GM19025 (cell line): ENCODE results near the gene FGD4.
A peak's percentile ranks its signal among the peaks of the same experiment; 100 is the strongest.

Experiments
- ATAC-seq: cut with Tn5 transposase; IDR thresholded peaks from one replicate; pipeline ENCODE4 v1.9.1; 2021; ENCODE audit warnings: mild to moderate bottlenecking, low read depth, moderate library complexity; ENCODE audit not compliant: unreplicated experiment

Gene FGD4

DNA sequence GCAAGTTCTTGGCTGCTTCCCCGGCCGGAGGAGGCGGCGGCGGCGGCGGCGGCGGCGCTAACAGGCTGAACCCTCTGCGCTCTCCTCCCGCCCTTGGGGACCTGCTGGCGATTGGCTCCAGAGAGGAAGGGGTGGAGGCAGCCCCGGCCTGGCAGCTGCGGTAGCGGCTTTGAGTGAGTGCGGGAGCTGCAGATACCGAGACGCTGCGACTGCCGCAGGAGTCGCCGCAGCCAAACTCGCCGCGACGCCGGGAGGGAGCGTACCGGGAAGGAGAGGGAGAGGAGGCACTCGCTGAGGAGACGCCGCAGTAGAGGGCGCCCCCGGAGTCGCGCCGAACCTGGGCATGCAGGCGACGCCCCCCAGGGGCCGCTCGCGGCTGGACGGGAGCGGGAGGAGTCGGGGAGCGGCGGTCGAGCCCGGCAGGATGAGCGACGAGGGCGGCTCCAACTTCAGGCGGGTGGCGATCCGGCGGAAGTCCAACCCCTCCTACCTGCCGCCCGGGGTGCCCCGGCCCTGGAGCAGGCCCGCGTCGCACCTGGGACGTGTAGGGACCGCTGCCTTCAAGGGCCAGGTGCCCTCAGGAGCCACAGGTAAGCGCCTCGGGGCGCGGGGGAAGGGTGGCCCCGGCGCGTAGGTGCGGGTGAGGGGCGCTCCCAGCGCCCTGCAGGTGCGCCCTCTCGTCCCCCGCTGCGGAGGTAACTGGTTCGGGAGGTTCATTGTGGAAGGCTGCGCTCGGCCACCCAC lies at the start of gene FGD4:
Gene FGD4 (plus strand): TSS at position 189 of the 744 bp plus-strand sequence.
- ATAC-seq = peak; percentile 85

GRCh38 chr12:32353540-32353939 lies 45.8 kb upstream of the FGD4 start:
- no peak for ATAC-seq

GRCh38 chr12:32357601-32358249 lies 41.6 kb upstream of the FGD4 start:
- no peak for ATAC-seq

DNA sequence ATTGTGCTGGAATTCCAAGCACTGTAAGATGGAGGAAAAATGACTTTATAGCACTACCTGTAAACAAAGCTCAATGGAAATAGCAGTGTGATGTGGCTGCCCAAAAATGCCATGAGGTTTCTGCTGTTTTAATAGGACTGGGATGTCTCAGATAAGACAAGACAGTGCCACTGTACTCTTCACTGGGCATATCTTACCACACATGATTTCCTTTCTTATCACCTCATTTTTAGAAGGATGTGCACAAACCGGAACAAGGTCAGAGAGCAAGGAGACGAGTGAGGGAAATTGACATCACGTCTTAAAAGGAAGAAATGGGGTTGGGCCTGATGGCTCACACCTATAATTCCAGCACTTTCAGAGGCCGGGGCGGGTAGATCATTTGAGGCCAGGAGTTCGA lies 38.4 kb upstream of the FGD4 start:
- no peak for ATAC-seq

DNA sequence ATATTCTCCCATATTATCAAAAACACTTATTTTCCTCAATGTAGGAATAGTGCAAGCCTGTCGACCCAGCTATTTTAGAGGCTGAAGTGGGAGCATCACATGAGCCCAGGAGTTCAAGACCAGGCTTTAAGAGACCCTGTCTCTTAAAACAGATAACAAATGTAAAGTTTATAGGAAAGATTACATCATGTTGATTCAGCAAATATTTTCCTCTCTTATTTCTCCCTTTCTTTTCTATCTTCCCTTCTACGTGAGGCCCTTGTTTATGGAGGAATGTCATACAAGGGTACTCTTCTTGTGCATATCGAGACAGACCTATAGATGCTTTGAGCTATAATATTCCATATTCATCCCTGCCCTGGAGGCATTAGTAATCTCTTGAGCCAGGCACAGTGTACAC lies 36.5 kb upstream of the FGD4 start:
- no peak for ATAC-seq

DNA sequence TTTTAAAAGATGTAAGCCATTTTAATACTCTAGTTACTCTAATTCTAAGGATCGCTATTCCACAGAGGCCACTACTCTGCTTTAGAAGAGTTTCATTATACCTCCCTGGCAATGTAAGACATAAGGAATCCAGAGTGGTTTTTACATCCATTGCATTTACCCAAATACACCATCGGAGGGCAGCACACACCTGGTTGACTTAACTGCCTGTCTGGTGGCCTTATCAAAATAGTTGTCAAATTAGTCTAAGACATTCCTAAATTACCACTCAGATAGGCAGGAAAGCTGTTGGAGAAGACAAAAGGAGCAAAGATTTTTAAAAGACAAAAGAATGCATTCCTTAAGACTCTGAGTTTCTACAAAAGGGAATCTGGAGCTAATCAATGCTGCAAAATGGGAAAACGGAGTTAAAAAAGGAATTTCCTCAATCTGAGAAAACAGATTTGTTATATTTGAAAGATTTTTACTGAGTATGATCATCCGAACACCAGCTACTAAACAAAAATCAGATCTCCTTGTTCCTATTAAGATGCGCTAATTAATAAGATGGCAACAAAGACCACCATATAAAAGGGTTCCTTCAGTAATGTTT lies 33.8 kb upstream of the FGD4 start:
- ATAC-seq = no peak

GRCh38 chr12:32366714-32367113 lies 32.6 kb upstream of the FGD4 start:
- no peak for ATAC-seq

DNA sequence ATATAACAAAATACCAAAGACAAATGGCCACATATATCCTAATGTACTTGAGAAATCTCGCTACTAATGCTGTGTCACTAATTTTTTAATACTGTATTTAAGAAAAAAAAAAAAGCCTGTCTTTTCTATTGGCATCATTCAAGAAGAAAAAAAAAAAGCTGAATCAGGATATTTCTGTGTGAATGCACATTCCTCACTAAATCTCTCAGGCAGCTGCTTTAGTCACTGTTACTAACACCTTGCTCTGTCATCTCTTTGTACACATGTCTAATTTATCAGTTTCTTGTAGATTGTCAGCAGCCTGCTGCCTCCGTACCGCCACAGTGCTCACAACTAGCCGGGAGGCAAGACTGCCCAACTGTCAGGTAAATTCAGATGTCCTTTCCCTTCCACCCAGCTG lies 32.0 kb upstream of the FGD4 start:
- ATAC-seq = no peak

- ATAC-seq = no peak
Measured at GRCh38 chr12:32369202-32369601, 30.2 kb upstream of the FGD4 start.

DNA sequence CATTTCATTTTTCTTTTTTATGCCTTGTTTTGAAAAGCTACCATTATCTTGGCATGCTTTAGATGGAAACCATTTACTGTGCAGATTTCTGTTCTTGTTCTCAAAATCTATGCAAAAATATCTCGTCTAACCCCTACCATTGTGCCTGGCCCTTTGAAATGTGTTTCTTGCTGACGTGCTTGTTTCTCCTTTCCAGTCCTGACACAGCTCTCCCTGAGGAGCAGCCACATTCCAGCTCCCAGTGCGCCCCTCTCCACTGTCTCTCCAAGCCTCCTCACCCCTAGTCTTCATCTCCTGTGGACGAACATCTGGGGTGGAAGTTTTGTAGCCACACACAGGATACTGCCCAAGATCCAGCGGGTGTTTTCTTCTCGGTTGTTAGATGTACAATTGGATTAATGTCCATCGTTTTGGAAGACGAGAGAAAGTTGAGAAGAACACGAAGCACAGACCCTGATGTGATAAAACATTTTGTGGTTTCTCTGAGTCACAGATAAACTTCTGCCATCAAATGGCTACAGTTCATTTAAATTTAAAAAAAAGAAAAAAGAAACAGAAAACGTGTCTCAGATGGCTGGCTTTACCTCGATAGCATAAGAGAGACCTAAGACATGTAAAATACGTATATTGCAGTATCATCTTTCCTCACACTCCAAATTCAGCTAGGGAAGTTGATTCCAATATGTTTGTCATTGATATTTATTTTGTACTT lies 21.9 kb upstream of the FGD4 start:
- no peak for ATAC-seq

GRCh38 chr12:32379213-32379612 lies 20.1 kb upstream of the FGD4 start:
- no peak for ATAC-seq

DNA sequence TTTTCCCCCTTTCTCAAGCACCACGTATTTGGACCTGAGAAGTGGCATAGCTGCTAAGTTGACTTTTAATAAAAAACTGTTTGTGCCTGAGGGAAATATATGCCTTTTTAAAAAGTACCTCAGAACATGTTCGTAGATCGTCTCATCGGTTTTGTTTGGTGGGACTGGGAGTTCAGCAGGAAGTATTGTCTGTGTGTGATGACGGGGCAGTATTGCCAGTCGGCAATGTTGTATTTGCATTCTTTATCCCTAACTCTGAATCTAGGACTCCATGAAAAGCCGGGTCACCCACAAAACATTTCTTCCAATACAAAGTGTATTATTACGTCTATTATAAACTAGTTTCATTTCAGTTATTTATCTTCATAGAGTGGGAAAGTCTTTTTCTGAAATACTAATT lies 19.7 kb upstream of the FGD4 start:
- ATAC-seq = no peak

GRCh38 chr12:32382226-32382625 lies 17.1 kb upstream of the FGD4 start:
- no peak for ATAC-seq

DNA sequence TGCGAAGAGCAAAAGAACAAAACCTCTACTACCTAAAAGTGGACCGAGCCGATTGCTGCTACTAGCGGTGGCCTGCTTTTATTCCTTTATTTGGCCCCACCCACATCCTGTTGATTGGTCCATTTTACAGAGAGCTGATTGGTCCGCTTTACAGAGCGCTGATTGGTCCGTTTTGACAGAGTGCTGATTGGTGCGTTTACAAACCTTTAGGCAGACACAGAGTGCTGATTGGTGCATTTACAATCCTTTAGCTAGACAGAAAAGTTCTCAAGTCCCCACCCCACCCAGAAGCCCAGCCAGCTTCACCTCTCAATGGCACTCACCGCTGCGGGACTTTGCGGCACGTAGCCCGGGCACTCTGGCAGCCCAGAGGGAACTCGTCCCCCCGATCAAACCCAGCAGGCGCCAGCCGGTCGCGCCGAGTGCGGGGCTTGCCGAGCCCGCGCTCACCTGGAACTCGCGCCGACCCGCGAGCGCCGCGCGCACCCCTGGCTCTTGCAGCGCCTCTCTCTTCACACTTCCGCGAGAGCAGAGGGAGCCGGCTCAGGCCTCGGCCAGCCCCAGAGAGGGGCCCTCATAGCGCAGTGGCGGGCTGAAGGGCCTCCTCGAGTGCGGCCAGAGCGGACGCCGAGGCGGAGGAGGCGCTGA lies 8.7 kb upstream of the FGD4 start:
- ATAC-seq = no peak

DNA sequence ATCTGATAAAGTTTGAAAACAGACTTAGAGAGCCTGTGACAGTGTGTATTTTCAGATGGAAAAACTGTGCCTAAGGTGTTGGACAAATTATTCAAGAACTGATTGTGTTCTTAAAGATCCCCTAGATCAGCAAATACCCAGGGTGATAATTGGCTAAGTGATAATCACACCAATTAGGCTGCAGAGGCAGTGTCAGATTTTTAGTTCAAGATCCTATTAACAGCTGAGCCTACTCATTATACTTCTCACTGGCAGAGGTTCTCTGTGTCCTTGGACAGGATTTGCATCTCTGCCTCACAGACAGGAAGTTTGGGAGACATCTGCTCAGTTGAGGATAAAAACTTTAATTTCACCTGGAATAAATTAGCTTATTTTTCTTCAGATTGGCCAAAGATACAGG lies 4.3 kb upstream of the FGD4 start:
- no peak for ATAC-seq

DNA sequence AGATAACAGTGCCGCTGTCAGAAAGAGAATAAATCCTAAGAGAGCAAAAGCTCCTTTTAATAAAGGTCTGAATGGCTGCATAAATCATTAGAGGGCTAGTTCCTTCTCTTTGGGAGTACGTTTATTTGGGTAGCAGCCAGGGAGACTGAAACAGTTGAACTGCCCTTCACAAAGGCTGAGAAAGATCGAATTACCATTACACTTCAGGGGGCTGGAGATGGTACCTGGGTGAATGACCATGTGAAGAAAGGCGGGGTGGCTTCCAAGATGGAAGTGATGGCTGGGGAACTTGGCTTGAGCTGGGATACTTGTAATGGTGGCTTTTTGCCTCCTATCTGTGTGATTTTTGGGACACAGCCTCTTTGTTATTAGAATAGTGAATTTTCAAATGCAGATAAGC lies 1.7 kb upstream of the FGD4 start:
- ATAC-seq = no peak

DNA sequence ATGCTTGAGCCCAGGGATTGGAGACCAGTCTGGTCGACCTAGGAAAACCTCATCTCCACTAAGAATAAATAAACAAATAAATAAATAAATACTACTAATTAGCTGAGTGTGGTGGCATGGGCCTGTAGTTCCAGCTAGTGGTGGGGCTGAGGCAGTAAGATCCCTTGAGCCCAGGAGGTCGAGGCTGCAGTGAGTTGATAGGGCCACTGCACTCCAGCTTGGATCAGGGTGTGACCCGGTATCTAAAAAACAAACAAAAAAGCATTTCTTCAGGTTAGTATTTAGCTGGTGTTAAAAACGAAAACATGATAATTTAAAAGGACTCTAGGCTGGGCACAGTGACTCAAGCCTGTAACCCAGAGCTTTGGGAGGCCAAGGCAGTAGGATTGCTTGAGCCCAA lies 1.2 kb upstream of the FGD4 start:
- no peak for ATAC-seq

GRCh38 chr12:32398816-32399369 lies 465 bp upstream of the FGD4 start:
- ATAC-seq = no peak

- no peak for ATAC-seq
Measured at GRCh38 chr12:32400114-32400672, 835 bp downstream of the FGD4 start.

GRCh38 chr12:32400866-32401265 lies 1.5 kb downstream of the FGD4 start:
- ATAC-seq = no peak
